Peyer's patch (tissue), 4 donors: Measurements from ENCODE around the gene EPS15.

Experiments used
- POLR2A ChIP-seq, 2 donors: fragments of 450-650 bp; IDR thresholded peaks; one replicate each; pipeline ENCODE4 v1.5.1; 2017; ENCODE audit warnings: antibody characterized with exemption in 2 of 2, mild to moderate bottlenecking in 2 of 2, moderate library complexity in 2 of 2
- TF ChIP-seq, protein P1 (sequence below), 6 experiments: fragments of 450-650 bp in 4 of 6; fragments of 200-600 bp in 2 of 6; sonication (generic) in 1 of 6; IDR thresholded peaks; one replicate each; pipeline ENCODE4 v1.5.1; 2017 to 2019; ENCODE audit warnings: antibody characterized with exemption in 6 of 6, mild to moderate bottlenecking in 3 of 6, moderate library complexity in 1 of 6

DNA sequence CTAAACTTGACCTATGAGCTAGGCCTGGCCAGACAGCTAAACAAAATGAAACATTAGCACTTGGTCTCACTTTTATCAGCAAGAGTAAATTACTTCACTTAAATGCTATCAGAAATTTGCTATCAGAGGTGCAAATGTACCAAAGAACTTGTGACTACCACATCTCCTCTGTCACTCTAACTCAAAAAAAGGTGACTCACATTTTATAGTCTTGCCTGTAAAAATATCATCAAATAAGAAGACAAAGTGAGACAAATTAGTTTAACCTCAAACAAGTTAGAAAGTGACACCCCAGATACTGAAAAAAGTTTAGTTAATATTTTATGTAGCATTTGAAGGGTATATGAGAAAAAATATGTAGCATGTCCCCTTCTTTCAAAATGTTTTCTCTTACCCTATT is 76.9 kb downstream of the EPS15 start:
- TF ChIP-seq, protein P1, sequence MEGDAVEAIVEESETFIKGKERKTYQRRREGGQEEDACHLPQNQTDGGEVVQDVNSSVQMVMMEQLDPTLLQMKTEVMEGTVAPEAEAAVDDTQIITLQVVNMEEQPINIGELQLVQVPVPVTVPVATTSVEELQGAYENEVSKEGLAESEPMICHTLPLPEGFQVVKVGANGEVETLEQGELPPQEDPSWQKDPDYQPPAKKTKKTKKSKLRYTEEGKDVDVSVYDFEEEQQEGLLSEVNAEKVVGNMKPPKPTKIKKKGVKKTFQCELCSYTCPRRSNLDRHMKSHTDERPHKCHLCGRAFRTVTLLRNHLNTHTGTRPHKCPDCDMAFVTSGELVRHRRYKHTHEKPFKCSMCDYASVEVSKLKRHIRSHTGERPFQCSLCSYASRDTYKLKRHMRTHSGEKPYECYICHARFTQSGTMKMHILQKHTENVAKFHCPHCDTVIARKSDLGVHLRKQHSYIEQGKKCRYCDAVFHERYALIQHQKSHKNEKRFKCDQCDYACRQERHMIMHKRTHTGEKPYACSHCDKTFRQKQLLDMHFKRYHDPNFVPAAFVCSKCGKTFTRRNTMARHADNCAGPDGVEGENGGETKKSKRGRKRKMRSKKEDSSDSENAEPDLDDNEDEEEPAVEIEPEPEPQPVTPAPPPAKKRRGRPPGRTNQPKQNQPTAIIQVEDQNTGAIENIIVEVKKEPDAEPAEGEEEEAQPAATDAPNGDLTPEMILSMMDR (IDR thresholded peaks at IDR 0.05), result no peak
- TF ChIP-seq POLR2A (IDR thresholded peaks at IDR 0.05), result no peak
